NCI-H524 (cell line): Measurements from ENCODE around the gene COL20A1.
"Not testable (repeated sequence)": the region's sequence is repeated elsewhere in the genome, so short reads cannot be mapped to it uniquely, and the experiment has no call there.

Source experiments
- DNase-seq, 2 experiments: peaks; one replicate each; lab custom pipeline; 2025; lab: John Stamatoyannopoulos, UW

Gene COL20A1

GRCh38 chr20:63334356-63334755, 41.4 kb downstream of the COL20A1 start:
- DNase-seq = no peak

GRCh38 chr20:63335060-63335459, 42.1 kb downstream of the COL20A1 start:
- not testable (repeated sequence) for DNase-seq

- no peak for DNase-seq
These were observed 42.7 kb downstream of the COL20A1 start for GRCh38 chr20:63335711-63336110.

GRCh38 chr20:63336232-63336752, 43.3 kb downstream of the COL20A1 start:
- DNase-seq = no peak

DNA sequence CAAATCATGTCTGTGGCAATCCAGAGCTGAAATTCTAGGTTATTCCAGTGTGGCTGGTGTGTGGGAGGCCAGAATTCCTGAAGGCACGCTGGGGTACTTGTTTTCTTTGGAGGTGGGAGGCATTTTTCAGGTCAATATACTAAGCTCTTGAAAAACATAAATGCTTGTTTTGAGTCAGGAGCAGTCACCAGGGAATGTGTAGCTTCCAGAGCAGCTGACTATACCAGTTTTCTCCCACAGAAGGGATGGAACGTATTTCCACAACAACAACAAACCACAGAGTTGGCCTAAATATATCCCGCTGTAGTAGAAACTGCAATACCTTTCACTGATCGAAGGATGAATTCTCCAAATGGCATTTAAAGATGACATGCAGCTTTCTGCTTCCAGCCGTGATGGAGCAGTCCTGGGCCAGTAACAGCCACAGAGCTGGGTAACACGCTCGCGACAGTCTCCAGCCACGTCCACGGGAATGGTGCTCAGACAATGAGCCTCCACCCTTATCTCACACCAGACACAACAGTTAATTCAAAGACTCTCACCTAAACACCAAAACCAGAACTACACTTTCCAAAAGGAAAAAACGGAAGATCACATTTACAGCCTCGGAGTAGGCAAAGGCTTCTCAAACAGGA, 44.9 kb downstream of the COL20A1 start:
- no peak for DNase-seq

GRCh38 chr20:63339154-63340094, 46.4 kb downstream of the COL20A1 start:
- DNase-seq = not testable (repeated sequence)

GRCh38 chr20:63340158-63340688, 47.2 kb downstream of the COL20A1 start:
- DNase-seq = not testable (repeated sequence)

DNA sequence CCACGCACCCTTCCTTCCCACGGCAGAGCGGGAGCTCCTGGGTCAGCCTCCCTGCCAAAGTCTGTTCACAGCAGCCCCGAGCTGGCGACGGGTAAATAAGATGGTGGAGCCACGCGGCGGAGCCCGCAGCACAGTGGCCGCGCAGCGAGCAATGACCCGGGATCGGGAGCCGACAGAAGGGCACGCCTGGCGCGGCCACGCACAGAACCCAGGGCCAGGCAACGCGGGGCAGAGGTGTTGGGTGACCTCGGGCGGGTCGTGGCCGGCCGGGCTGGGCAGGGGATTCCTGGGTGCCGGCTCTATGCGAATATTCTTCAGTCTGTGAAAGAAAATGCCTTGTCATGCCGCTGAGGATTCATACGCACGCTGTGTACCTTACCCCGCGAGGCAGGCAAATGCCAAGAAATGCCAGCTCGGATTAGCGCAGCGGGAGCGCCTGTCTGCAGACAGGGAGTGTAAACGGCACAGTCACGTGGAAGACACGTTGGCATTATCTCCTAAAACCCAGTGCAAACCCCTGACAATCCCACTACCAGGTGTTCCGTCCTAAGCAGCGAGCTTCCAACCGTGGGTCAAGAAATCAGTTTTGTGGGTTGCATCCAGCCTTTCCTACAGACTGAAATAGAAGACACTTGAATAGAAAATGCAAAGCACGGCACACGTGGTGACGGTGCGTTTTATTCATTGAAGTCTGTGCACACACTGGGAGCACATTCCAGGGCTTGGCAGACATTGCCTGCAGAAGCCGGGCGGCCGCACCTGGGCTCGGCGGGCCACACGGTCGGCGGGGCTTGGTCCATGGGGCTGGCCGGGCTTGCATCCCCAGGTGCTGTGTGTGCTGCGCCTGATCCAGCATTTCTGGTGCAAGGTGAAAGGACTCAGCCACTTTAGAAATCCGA, 49.8 kb downstream of the COL20A1 start:
- peak; percentile 53 to 70 for DNase-seq

- DNase-seq = no peak
These were observed 50.8 kb downstream of the COL20A1 start for GRCh38 chr20:63343460-63344445.

DNA sequence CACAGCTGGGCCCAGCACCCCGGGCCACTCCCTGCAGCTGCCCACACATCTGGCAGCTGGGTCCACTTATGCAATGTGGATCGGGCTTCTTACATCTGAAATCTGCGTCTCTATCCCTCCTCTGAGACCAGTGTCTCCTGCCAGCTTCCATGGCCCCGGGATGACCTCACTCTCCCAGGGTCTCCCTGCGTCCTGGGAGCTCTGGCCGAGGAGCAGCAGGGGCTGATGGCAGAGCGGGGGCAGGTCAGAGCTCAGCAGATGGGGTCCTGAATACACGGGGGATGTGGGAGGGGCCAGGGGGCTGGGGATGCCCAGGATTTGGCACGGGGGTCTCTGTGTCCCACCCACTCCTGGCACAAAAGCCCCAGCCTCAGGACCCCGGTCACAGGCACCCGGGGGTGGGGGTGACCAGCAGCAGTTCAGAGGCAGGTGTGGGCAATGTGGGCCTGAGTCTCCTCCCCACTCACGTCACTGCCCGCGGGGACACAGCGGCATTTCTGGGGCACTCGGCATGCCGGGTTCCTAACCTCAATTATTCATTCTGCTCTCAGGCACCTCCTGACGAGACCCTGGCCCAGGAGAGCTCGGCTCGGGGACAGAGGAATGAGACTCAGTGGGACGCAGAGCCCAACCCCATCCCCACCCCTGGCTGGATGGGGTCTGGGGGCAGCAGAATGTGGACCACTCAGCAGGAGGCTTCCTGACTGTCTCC, 51.8 kb downstream of the COL20A1 start:
- no peak for DNase-seq

- peak in 1 of 2 experiments; percentile 11 for DNase-seq
These were observed 52.5 kb downstream of the COL20A1 start for GRCh38 chr20:63345328-63346100.

- DNase-seq = no peak
These were observed 53.4 kb downstream of the COL20A1 start for GRCh38 chr20:63346131-63347080.

- no peak for DNase-seq
These were observed 54.2 kb downstream of the COL20A1 start for GRCh38 chr20:63347081-63347741.

DNA sequence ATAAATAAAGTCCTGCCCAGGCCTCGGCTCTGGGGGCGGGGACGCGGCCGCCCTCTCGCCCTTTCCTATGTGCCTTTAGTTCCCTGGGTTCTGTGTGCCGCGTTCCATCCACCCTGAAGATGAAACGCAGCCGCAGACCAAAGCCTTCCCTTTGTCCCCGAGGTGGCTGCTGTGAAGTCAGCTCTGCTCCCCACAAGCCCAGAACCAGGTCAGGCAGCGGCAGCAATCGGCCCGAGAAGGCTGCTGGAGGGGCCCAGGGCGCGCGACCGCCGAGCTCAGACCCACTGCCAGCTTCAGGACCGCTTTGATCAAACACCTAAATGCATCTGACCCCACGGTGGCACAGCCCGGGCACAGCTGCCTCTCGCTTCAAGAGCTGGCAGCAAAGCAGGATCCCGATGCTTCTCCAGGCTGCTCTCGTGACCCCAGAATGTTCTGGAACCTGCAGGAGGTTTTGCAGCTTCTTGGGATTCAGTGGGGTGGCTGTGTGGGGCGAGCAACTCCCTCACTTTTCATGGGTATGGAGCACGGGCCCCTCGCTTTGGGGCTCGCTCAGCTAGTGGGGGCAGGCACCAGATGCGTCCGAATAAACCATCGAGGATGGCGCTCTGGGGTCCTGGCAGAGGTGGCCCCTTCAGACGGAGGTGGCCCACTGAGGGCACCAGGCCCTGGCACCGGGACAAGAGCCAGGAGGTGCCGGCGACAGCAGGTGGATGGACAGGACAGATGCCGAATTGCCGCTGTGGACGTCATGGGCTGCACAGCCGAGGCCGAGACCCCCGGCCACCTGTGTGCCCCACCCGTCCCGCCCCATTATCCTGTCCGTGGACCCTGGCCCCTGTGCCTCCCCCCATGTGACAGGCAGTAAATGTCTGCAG, 55.2 kb downstream of the COL20A1 start:
- DNase-seq = no peak

GRCh38 chr20:63348828-63349515, 56.0 kb downstream of the COL20A1 start:
- DNase-seq = no peak

GRCh38 chr20:63349516-63349895, 56.5 kb downstream of the COL20A1 start:
- no peak for DNase-seq
